GM18505 (cell line): ENCODE results near the gene LRMDA.

ENCODE experiments used
- ATAC-seq: cut with Tn5 transposase; IDR thresholded peaks from one replicate; pipeline ENCODE4 v1.9.1; 2021; ENCODE audit not compliant: unreplicated experiment
- POLR2A ChIP-seq: IDR thresholded peaks from 4 replicates; pipeline ENCODE4 v1.6.1; 2011; ENCODE audit warnings: borderline replicate concordance; ENCODE audit not compliant: insufficient read depth, insufficient read length; ENCODE audit errors: extremely low read depth

The LRMDA gene

DNA sequence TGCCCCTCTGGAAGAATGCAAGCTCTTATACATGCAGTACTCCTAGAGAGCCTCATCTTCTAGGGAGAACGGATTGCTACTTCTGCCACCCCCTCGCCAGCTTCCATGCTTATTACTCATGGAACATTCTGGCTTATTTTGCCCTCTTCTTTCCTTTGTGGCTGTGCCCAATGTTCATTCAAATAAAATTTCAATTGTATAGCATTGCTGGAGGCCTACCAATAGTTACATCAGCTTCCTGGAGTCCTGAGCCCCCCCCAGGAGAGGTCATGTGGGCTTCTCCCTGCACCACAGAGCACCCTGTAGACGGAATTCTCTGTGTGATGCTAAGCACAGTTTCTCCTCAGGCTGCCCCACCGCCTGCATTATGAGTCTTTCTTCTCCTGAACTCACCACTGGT, 1112.2 kb downstream of the LRMDA start:
- no peak for TF ChIP-seq POLR2A
- no peak for ATAC-seq

DNA sequence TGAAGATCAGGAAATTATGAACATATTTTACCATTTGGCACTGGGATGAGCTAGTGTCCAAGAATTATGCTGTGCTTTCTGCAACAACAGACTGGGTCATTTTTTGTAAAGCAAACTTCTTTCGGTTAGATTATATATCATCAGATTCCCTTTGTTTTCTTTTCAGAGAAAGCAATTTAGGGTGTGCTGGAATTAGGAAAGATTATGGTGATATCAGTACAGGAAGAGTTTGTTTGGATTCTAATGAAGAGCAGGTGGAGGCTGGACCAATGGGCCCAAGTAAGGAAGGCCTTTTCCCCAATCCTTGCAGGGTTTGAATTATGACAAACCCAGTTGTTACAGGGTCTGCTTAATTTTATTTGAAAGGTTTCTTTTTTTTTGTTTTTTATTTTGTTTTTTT, 1113.4 kb downstream of the LRMDA start:
- ATAC-seq: no peak
- no peak for TF ChIP-seq POLR2A

DNA sequence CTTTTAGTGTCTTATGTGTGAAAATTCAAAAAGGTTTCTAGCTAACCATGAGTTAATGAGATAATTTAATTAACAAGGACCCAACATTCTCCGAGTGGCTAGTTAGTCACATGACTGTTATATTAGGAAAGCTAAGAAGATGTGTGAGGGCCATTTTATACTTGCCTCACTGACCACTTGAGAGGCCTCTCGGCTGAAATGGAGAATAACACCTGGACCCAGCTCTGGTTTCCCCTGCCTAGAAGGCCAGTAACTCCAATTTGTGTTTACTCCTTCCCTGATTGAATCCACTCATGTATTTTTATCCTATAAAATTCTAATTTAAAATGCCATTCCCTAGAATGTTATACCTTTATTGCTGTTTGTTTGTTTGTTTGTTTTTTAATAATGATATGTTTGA, 1115.0 kb downstream of the LRMDA start:
- TF ChIP-seq POLR2A: no peak

DNA sequence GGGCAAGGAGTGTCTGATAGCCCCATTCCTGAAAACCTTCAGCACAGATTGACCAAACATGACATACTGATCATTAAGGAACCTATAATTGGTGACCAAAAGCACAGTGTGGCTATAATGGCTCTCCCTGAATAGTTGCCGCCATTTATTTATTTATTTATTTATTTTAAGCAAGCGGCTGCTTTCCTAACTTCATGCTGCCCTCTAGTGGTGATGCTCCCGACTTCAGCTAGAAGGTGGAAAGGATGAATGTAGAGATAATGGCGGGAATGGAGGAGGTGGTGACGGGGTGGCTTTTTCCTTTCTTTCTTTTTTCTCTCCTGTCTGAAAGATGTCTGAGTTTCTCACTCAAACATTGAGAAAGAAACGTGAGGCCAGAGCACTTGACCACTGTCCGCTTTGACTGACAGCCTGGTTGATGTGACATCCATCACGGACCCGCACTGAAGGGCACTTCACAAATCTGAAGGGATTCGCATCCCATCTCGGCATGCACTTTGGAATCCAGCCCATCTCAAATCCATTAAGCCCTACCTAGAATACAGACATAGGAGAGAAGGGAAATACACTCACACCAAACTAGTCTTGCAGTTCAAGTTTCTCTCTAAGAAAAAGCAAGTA, 1116.0 kb downstream of the LRMDA start:
- TF ChIP-seq POLR2A: no peak
- ATAC-seq: peak; percentile 73

More for the DNA sequence above, 1115.0 kb downstream of the LRMDA start:
- no peak for ATAC-seq

DNA sequence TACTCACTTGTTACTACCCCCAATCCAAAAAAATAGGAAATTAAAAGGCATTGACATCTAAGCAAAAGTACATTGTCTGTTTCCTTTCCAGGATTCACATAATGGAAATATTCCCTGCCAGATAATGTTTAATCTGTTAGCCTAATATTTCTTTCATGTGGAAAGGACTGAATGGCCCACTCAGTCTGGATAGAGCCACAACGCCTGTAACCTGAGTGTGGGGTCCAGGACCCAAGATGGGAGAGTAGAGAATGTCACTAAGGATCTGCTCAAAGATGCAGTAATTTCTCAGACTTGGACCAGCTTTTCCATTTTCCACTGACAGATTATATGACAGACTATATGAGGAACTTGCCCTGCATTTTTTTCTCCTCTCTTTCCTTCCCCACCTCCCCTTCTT, 1117.3 kb downstream of the LRMDA start:
- no peak for ATAC-seq
- no peak for TF ChIP-seq POLR2A

DNA sequence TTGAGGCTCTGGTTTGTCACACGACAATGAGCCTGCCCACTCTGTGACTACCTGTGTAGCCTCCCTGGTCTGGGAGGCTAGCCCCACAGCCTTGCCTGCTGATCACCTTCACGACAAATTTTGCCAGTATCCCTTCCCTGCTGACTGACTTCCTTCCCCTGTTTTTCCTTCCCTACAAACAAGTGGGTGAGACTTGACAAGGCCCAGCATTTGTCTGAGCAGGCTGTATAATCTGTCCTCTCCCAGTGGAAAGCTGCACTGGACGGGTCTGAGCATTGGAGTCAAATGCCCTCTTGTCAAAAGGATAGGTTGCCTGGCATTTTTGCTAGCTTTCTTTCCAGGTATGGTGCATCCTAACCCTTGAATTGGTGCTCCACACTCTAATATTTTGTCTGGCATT, 1117.7 kb downstream of the LRMDA start:
- TF ChIP-seq POLR2A: no peak
- no peak for ATAC-seq

DNA sequence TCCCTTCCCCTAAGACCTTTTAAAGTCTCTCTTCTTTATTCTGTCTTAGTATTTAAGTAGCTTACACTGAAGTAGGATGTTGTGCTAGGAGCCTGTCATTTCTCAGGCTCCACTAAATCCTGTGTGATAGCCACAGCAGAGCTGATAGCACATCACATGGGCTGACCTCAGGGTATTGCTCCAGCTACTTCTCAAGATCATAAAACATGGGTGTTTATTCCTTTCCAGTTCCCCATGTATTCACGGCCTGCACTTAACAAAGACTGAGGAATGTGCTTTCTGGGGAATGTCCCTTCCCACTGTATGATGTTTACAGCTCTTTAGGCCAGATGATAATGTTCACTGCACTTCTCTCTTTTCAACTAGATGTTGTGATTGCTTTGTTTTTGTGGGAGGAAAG, 1119.4 kb downstream of the LRMDA start:
- ATAC-seq: no peak
- TF ChIP-seq POLR2A: no peak

DNA sequence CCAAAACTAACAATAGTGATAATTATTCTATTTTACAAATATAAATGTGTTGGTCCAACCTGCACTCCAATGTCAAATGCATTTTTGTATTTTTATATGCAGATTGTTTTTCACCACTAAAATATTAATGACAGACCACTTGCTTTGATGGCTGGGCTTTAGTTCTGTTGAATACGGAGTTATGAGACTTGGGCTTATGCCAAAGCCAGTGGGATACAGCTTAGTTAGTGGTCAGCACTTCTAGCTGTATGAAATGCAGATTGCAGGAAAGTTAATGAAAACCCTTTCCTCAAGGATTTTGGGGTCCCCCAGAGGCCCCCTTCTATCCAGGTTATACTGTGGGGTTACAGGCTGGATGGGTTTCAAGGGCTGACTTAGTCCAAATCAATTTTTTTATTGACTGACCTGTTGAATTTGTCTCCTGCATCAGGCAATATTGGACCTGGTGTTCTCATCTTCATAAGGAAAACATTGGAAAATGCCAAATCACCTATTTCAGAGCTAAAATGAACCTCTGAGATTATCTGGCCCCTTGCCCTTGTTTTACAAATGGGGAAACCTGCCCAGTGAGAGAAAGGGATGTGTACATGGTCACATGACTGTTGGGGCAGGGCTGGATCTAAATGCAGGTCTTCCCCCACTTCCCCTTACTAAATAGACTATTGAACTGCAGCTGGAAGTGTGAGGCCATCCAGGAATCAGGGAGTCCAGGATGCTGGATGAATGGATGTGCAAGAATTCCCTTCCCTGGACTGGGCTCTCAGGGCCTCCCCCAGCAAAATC, 1120.9 kb downstream of the LRMDA start:
- TF ChIP-seq POLR2A: no peak
- ATAC-seq: no peak

DNA sequence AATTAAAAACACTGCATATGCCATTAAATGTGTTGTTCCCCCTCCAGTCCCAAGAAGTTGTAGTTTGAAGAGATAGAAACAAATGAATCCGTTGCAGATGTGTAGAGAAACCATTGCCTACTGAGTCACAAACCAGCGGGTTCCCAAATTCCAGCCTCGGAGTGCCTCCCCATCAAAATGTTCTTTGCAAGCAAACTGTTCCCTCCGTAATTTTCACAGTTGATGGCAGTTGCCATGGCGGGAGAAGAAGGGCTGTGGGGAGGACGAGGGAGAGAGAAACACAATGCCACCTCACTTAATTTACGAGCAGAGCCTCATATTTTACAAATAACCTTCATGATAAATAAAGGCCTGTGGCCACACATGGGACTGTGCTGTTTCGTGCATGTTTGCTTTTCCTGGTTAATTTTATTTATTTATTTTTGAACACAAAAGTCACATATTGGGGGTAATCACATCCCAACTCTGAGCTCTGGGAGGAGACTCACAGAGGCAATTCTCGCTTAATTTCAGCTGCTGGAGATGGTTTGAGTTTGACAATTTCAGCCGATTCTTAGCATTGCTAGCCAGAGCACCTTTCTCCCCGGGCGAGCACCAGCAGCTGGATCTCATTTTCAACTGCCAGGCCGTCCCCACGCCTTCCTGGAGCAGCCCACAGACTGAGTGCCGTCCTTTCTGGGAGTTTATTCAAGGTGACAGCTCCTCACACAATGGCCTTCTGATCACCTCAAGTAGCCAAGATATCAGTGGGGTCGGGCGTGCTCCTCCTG, 1122.0 kb downstream of the LRMDA start:
- no peak for ATAC-seq
- TF ChIP-seq POLR2A: no peak

DNA sequence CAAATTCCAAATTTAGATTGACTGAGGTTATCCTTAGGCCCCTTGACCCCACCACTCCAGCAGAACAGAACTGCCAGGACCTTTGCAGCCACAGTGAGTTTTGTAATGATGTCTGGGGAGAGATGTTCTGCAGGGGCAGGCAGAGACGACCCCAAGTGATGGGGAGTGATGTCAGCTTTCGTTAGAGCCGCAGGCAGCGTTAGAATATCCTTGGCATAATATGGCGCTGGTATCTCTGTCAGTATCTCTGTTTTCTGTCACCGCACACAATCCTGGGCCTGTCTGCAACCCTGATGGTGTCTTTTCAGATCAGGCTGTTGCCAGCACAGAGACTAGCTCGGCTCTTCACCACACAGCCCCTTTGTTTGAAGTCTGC, 1122.6 kb downstream of the LRMDA start:
- no peak for TF ChIP-seq POLR2A
- no peak for ATAC-seq

DNA sequence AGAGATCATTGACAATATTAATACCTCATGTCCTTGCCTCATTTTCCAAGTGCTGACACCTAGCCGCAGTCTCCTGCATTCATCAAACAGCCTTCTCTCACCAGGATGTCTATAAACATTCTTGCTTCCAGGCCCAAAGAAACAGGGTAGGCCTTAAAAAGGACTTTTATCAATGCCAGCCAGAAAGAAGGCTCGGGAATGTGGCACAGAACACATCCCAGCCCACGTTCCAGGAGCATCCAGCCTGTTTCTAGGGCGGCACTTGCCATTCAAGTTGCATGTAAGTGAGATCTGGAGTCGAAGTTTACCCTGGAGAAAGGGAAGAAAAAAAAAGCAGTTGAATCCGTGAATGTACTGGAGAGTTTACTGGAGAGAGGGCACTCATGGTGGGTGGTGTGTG, 1123.1 kb downstream of the LRMDA start:
- no peak for TF ChIP-seq POLR2A
- ATAC-seq: no peak

DNA sequence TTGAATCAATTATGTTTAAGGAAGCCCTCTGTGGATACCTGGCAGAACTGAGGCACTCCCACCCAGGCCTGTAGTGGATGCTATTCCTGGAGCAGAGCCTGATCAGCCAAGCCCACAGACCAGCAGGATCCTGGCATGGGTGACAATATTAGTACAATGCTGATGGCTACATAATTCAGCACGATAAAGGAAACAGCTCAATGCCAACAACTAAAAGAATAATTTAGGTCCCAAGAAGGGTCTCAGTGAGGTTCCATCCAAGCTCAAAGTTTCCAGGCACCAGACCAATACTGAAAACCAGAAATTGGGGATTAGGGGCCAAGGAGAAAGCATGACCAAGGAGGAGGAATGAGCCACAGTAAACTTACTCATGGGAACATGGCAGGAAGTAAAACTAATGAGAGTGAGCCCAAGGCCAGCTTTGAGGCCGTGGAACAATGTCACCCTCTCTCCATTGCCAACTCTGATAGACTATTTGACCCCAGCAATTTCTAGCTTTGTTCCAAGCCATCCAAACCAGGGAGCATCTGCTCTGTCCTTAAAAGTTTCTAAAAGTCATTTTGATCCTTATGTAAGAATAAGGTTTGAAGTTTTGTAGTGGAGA, 1123.7 kb downstream of the LRMDA start:
- ATAC-seq: no peak
- TF ChIP-seq POLR2A: no peak

DNA sequence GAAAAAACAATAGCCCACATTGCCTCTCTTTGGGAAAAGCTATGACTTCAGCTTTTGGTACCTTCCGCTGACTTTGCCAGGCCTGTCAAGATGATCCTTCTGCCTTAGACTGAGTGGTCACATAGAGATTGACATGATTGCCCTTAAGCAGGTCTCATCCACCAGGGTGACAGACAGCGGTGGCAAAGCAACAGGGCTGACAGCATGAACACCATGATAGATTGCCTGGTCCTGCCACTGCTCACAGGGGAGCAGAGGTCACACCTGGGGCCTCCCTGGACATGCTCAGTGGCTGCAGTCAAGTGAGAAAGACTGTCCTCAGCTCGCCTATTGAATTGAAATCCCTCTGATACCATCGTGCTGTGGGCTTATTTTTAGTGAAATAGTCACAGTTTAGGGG, 1125.9 kb downstream of the LRMDA start:
- TF ChIP-seq POLR2A: no peak
- no peak for ATAC-seq
